Activated T-cell treated with anti-CD3 and anti-CD28 coated beads for 1 hour (primary cell): ENCODE results near the gene RIOX2.
A peak's percentile ranks its signal among the peaks of the same experiment; 100 is the strongest.
"Not testable (repeated sequence)": the region's sequence is repeated elsewhere in the genome, so short reads cannot be mapped to it uniquely, and the experiment has no call there.

Experiments
- DNase-seq: peaks from one replicate; pipeline ENCODE4 v3.0.0-alpha.2; 2020; ENCODE audit warnings: low read depth

The RIOX2 gene

DNA sequence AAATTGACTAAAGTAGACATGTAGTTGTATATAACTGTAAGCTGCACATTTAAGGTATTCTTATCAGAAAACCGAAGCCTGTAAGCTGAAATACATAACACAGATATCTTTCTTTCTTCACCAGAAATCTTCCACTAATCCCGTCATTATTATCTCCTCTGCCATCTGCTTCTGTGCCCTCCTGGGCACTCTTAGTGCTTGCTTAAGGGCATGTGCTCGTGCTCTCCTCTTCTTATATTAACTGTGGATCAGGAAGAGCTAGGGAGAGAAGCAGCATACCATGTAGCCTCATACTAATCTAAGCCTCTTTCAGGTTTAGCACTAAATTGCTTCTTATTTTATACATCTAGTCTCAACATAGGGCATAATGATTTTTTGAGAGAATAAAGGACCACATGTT is 60.8 kb downstream of the RIOX2 start:
- no peak for DNase-seq

DNA sequence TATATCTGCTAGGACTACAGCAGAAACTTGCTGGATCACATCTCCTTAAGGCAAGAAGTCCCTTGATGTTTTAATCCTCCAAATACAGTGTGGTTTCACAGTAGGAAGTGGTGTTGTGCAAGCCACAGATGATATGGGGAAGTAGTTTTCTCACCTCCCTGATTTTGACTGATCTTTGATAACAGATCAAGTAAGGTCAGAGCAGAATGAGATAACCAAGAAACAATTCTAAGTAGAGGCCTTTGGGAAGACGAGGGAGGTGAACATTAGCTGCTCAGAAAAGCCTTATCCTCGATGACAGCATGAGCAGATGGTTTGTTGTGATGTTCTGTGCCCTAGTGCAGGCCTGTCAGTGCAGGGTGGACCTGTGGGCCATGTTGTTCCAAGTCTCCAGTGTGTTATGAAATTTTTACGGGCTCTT is 61.3 kb downstream of the RIOX2 start:
- DNase-seq: no peak

DNA sequence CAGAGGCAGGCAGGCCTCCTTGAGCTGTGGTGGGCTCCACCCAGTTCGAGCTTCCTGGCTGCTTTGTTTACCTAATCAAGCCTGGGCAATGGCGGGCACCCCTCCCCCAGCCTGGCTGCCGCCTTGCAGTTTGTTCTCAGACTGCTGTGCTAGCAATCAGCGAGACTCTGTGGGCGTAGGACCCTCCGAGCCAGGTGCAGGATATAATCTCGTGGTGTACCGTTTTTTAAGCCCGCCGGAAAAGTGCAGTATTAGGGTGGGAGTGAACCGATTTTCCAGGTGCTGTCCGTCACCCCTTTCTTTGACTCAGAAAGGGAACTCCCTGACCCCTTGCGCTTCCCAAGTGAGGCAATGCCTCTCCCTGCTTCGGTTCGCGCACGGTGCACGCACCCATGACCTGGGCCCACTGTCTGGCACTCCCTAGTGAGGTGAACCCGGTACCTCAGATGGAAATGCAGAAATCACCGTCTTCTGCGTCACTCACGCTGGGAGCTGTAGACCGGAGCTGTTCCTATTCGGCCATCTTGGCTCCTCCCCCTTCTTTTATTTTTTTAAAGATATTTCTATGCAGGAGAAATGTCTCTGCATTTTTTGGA is 61.9 kb downstream of the RIOX2 start:
- DNase-seq: peak; percentile 7

DNA sequence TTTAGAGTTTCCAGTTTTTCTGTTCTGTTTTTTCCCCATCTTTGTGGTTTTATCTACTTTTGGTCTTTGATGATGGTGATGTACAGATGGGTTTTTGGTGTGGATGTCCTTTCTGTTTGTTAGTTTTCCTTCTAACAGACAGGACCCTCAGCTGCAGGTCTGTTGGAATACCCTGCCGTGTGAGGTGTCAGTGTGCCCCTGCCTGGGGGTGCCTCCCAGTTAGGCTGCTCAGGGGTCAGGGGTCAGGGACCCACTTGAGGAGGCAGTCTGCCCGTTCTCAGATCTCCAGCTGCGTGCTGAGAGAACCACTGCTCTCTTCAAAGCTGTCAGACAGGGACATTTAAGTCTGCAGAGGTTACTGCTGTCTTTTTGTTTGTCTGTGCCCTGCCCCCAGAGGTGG is 62.4 kb downstream of the RIOX2 start:
- not testable (repeated sequence) for DNase-seq

DNA sequence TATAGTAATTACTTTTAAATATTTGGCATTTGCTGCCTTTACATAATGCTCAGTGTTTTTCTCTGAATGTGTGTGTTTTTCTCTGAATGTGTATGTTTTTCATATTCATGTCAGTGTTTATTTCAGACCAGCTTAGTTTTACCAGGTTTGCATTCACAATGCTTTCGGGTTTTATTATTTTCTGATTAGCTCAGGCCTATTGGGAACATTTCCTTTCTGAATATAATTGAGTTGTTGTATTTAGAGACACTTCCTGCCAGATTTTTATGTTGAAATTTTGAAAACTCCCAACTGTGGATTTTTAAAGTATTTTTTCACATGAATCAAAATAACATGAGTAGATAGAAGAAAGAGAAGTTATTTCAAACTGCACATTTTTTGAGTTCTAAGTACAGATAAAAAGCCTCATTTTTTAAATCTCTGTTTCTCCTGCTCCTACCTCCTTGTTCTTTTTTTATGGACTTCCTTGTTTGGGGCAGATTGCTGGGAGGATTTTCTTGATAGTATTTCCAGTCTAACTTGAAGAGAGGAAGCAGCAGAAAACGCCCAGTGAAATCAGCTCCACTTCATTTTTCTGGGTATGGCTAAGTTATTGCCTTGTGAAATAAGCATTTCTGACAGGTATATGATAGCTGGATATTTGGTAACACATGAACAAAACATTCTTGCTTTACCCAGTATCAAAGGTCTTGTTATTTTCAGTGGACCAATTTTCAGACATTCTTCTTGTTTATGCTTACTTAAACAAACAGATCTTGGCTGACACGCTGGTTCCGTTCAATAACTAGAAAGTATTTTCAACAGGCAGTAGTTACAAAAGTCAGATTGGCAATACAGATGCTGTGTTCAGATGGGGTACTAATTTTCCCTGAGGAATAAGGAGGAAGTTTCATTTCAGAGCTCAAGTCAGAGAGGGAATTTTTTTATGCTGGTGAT is 70.7 kb downstream of the RIOX2 start:
- no peak for DNase-seq

DNA sequence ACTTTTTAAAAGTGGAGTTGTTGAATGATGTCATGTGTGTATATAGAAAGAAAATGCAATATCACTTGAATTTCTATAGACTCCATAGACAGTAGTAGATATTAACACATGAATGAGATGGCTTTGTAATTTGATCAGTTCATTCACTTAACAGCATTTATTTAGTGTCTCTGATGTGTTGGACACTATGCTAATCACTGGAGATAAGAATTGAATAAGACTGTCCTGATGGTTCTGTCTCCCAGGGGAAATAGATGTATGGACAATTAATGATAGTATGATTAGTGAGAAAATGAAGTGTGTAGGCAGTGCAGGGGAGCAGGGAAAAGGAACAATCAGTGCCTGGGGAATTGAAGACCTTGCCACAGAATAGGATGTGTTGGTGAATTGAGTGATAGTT is 72.9 kb downstream of the RIOX2 start:
- no peak for DNase-seq

DNA sequence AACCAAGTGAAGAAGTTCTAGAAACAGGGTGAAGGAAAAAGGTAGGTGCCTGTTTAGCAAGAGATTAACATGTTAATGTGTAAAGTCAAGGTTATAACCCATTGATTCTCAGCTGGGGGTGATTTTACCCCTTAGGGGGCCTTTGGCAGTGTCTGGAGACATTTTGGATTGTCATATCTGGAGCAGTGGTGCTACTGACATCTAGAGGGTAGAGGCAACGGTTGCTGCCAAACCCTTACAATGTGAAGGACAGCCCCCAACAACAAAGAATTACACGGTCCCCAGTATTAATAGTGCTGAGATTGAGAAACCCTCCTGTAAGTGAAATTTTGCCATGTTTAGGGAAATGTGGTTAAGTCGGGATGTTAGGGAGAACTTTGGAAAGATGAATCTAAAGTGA is 75.7 kb downstream of the RIOX2 start:
- no peak for DNase-seq

DNA sequence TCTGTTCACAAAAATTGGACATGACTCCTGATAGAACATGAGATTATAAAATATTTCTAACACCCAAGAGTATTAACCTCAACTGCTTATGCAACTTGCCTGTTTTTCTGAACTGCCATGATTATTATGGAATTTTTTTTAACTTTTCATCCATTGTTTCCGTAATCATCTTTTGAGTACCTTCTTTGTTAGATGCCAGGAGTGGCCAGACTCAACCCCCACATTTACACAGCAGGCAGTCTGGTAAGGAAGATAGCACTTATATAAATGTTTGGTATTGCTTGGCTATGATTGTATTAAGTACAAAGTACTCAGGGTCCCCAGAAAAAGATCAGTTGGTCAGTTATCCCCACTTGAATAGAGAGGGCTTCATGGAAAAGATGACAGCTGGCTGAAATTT is 76.1 kb downstream of the RIOX2 start:
- no peak for DNase-seq

DNA sequence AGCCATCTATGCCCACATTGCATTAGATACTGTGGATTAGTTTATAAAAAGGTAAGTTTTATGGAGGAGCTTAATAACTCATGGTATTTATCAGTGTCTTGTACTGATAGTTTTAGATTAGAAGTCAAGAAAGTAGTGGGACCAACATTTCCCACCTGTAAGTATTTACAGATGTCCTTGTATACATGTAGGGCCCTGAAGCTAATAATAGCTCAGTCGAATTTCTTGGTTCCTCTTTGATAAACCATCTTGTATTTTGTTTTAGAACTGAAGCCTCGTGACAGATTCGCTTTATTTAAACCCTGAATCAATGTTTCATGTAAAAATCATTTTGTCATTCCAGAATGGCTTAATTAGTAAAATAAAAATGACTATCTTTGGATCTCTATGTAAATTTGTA is 77.0 kb downstream of the RIOX2 start:
- DNase-seq: no peak

DNA sequence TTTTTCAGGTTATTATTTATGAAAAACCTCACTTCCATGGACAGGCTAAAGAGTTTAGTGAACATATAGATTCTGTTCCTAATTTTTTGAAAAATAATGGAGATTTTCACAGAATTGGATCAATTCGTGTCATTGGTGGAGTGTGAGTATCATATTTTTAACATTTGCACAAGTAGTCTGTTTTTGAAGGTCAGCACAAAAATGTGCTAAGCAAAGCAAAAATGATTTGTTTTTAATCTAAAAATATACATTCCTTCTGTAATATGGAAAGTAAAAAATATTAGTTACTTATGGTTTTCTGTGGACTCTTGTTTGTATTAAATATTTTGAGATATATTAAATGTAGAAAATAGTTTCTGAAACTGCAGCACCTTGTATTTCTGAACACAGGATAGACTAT is 79.4 kb downstream of the RIOX2 start:
- no peak for DNase-seq
